Smooth muscle cell (in vitro differentiated cells): Measurements from ENCODE around the gene TSPEAR. TPM values are rescaled to one million over a fixed set of nuclear protein-coding genes. Genes with fewer than 3 reads are reported as not detected.

Source experiments
- DNase-seq: peaks from one replicate; lab custom pipeline; 2025; ENCODE audit not compliant: unreplicated experiment; lab: John Stamatoyannopoulos, UW
- H2AFZ ChIP-seq: fragments of 200-600 bp; sonication (generic); 2 replicates; pipeline ENCODE4 v1.6.0; 2016; ENCODE audit warnings: antibody characterized with exemption, low read depth, mild to moderate bottlenecking
- H3F3A ChIP-seq: fragments of 200-600 bp; sonication (generic); 2 replicates; pipeline ENCODE4 v1.6.0; 2017; ENCODE audit warnings: antibody characterized with exemption, low read depth
- H3K27ac ChIP-seq: fragments of 200-600 bp; sonication (generic); 2 replicates; pipeline ENCODE4 v1.5.1; 2016; ENCODE audit warnings: low read depth, mild to moderate bottlenecking
- H3K27me3 ChIP-seq: fragments of 200-600 bp; sonication (generic); 2 replicates; pipeline ENCODE4 v1.6.1; 2016; ENCODE audit warnings: low read depth, mild to moderate bottlenecking
- H3K36me3 ChIP-seq: fragments of 200-600 bp; sonication (generic); 2 replicates; pipeline ENCODE4 v1.5.1; 2016; ENCODE audit warnings: low read depth
- H3K4me1 ChIP-seq: fragments of 200-600 bp; sonication (generic); 2 replicates; pipeline ENCODE4 v1.5.1; 2016; ENCODE audit warnings: low read depth
- H3K4me2 ChIP-seq: fragments of 200-600 bp; sonication (generic); 2 replicates; pipeline ENCODE4 v1.6.0; 2016; ENCODE audit warnings: mild to moderate bottlenecking
- H3K4me3 ChIP-seq: fragments of 200-600 bp; sonication (generic); 2 replicates; pipeline ENCODE4 v1.5.1; 2016; ENCODE audit warnings: mild to moderate bottlenecking
- H3K79me2 ChIP-seq: fragments of 200-600 bp; sonication (generic); 2 replicates; pipeline ENCODE4 v1.6.0; 2016; ENCODE audit warnings: low read depth, mild to moderate bottlenecking
- H3K9ac ChIP-seq: fragments of 200-600 bp; sonication (generic); 2 replicates; pipeline ENCODE4 v1.6.0; 2016; ENCODE audit warnings: low read depth
- H3K9me3 ChIP-seq: fragments of 200-600 bp; sonication (generic); replicated peaks from 2 replicates; pipeline ENCODE4 v1.5.1; 2016; ENCODE audit warnings: low read depth
- H4K20me1 ChIP-seq: fragments of 200-600 bp; sonication (generic); 2 replicates; pipeline ENCODE4 v1.6.0; 2016; ENCODE audit warnings: low read depth
- CTCF ChIP-seq: fragments of 200-600 bp; sonication (generic); IDR thresholded peaks from 2 replicates; pipeline ENCODE4 v1.5.1; 2017; ENCODE audit warnings: borderline replicate concordance, mild to moderate bottlenecking, antibody characterized with exemption; ENCODE audit not compliant: insufficient read depth, poor library complexity, severe bottlenecking
- WGBS: methylation state at CpG from one replicate; pipeline ENCODE4 v1.1.7; 2016; ENCODE audit warnings: low lambda C conversion rate; 5-methylcytosine and 5-hydroxymethylcytosine counted together
- polyA plus RNA-seq: library from polyadenylated mRNA; unstranded; fragments of >200 nt; fragmentation: Nextera tagmentation; extraction: Ambion mirVana; gene quantifications from 2 replicates; pipeline ENCODE4 v1.2.1, GENCODE V29; 2016
- total RNA-seq: library from RNA; depleted of rRNA; stranded (reverse); fragments of >200 nt; gene quantifications from 2 replicates; pipeline ENCODE4 v1.2.3, GENCODE V29; 2014

TSPEAR gene
- total and polyA plus RNA-seq, 2 experiments from 2014 or later, result 0.71 TPM; not detected in 1

GRCh38 chr21:44703731-44704635, 7.4 kb downstream of the TSPEAR start:
- H3K4me2 ChIP-seq, result no peak overlapping the region
- no peak for TF ChIP-seq CTCF
- no peaks in the 10 kb centered on the region for H4K20me1 ChIP-seq
- H3F3A ChIP-seq, result no peaks in the 10 kb centered on the region
- WGBS, result 49% methylated on average over 13 of the region's 13 CpGs
- H3K79me2 ChIP-seq, result no peaks in the 10 kb centered on the region
- H3K27me3 ChIP-seq, result peaks cover 60% of the 10 kb centered on the region
- DNase-seq, result no peak
- H3K27ac ChIP-seq, result no peak overlapping the region
- H3K4me1 ChIP-seq, result peaks cover 12% of the 10 kb centered on the region
- H3K36me3 ChIP-seq, result no peaks in the 10 kb centered on the region
- H3K9me3 ChIP-seq, result no peaks in the 10 kb centered on the region
- no peak overlapping the region for H3K9ac ChIP-seq
- H2AFZ ChIP-seq, result no peak overlapping the region
- no peak overlapping the region for H3K4me3 ChIP-seq

DNA sequence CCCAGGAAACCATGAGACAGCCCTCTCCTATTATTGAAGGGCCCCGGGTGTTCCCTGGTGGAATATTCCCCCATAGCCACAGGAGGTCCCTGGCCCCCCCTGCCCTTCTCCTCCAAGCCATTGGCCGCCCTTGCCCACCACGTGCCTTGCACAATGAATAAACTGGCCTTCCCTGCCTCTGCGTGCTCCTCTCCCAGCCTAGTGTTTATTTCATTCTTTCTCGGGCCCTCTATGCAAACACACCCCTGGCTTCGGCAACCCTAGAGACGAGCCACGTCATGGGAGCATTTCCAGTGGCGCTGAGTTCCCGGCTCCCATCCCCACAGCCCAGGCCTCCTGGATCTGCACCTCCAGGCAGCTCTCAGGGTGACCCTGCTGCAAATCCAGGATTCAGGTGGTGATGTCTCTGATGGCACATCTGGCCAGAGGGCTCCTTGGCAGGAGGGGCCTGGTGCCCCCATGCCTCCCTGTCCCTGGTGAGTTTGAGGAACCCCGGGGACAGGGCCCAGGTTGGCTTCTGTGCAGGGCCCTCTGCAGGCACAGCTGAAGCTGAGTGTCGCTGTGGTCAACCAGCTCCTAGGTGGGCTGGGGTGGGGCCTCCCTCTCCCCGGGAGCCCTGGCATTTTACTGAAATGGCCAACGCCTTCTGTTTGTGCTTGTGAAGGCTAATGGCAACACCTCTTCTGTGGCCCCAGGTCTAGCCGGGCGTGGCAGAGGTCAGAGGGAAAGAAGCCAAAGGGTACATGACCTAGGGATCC, 8.2 kb downstream of the TSPEAR start:
- Histone ChIP-seq H2AFZ (no peak overlapping the region), H4K20me1 (no peaks in the 10 kb centered on the region), H3K36me3 (no peaks in the 10 kb centered on the region), H3F3A (no peaks in the 10 kb centered on the region), H3K4me1 (peaks cover 10% of the 10 kb centered on the region), H3K27me3 (peaks cover 51% of the 10 kb centered on the region), H3K9ac (no peak overlapping the region), H3K4me2 (no peak overlapping the region), H3K9me3 (no peaks in the 10 kb centered on the region), H3K4me3 (no peak overlapping the region), H3K79me2 (no peaks in the 10 kb centered on the region), H3K27ac (no peak overlapping the region)
- 71% methylated on average over 16 of the region's 16 CpGs for WGBS
- TF ChIP-seq CTCF, result no peak
- DNase-seq, result no peak

GRCh38 chr21:44702111-44702972, 9.0 kb downstream of the TSPEAR start:
- no peak overlapping the region for H2AFZ ChIP-seq
- 89% methylated on average over 20 of the region's 22 CpGs for WGBS
- no peak overlapping the region for H3K27ac ChIP-seq
- no peak overlapping the region for H3K4me2 ChIP-seq
- H4K20me1 ChIP-seq, result no peaks in the 10 kb centered on the region
- H3K9ac ChIP-seq, result no peak overlapping the region
- H3K79me2 ChIP-seq, result no peaks in the 10 kb centered on the region
- H3F3A ChIP-seq, result no peaks in the 10 kb centered on the region
- no peak for DNase-seq
- TF ChIP-seq CTCF, result no peak
- peaks cover 16% of the 10 kb centered on the region for H3K4me1 ChIP-seq
- H3K36me3 ChIP-seq, result no peaks in the 10 kb centered on the region
- no peak overlapping the region for H3K4me3 ChIP-seq
- H3K27me3 ChIP-seq, result peaks cover 43% of the 10 kb centered on the region
- no peaks in the 10 kb centered on the region for H3K9me3 ChIP-seq
